ENCODE results near the gene HS2ST1. TPM values are rescaled to one million over a fixed set of nuclear protein-coding genes. Genes with fewer than 3 reads are reported as not detected.

Gene HS2ST1
- total RNA-seq, 1 experiment from 2014 or later = 27.1 TPM

DNA sequence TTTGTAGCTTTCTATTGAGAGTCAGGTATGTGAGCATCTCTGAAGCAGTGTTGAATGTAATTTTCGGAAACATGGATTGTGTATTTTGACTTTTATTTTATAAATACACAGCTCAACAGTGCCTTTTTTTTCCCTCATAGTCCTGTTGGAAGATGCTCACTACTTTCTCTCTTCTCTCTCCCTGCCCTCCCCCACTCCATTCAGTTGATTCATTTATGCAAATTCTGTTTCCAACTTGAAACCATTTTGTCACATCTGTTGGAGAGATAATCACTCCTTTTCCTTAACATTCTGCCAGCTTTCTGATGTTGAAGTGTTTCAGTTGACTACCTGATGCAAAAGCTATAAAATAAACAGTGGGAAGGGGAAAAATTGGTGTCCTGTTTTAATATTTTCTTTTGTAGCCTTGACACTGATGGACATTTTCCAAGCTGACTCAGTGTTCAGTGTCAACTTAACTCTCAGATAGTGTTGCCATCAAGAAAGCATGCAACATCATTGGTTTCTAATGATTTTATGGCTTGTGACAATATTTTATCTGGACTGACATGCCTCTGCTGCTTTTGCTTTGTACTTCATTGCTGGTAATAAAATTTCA lies 194.5 kb downstream of the HS2ST1 start:
- no peak for DNase-seq (ENCODE audit: low spot score)

DNA sequence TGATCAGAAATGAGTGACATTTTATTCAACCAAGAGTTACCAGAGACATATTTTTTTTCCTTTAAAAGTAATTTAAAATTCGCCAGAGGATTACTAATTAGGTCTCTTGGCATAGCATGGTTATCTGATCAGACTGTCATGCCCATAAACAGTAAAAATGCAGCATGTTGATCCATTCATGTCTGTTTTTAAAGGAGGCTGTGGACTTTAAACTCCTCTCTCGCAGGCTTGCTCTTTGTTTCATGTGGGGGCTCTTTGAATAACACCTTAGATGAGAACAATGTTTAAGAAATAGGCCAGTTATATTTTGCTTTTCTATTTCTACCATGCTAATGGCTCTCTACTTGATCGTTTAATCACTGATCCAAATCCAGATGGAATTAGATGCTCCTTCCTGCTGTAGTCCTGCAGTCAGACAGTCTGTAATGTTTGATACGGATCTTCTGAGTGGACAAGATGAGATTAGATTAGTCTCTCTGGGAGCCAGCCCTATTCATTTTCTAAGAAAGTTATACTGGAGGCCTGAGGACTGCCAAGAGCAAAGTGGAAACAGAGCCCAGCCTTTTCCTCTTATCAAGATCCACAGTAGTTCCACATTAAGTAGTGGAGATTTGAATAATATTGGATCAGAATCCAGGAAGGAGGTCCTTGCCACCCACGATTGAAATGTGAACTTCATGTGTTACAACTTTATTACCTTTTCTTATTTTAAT lies 197.4 kb downstream of the HS2ST1 start:
- peak; percentile 44 for DNase-seq (ENCODE audit: low spot score)

DNA sequence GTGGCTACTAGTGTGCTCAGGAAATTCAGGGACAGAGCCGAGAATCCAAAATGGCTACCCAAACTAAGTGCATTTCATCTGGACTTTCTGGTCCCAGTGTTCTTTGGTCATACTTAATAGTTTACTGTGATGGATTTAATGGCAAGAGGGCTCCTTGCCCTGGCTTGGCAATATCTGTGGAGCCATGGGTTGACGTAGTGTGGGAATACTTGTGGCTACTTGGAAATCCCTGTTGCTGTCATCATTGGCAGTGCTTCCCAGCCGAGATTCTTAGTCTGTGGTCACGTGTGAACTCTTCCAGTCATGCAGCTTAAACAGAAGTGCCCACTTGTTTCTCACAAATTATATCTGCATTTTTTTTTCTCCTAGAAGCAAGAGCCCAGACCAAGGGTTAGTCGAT lies 198.9 kb downstream of the HS2ST1 start:
- no peak for DNase-seq (ENCODE audit: low spot score)

DNA sequence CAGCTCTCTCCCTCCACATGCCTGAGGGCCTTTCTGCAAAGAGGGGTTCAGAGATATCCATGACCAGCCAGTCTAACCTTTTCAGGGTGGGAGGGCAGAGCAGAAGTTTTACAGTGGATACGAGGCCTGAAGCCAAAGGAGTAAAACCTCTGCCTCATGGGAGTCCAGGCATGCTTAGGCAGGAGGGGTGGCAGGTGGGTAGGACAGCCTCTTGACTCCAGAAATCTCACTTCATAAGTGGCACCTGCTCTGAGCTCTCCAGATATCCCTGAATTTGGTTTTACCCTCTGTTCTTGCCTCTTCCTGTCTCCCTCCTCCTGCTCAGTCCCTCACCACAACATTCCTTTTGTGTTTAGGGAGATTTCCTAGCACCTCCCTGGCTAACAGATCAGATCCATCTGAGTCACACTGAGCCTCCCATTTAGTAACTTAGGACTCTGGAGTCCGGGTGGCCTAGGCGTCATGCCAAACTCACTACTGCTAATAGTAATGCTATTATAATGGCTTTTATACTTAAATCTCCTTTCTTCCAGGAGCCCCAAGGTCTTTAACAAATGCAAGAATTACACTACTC lies 201.0 kb downstream of the HS2ST1 start:
- DNase-seq (ENCODE audit: low spot score) = no peak

DNA sequence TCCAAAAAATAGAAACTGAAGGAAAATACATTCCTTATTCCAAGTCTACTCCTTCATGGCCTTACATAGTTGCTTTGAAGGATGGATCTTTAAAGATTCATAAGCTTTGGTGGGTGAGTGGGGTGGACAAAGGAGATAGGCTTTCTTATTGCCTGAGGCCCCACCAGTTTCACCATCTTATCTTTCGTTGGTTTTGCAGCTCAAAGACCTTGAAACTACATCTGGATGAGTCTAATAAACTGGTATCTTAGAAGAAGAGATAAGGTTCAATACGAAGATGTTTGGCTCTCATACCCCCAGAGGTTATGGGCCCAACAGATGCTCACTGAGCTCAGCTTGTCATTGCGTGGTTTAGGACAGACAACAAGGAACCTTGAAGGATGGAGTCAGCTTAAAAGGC lies 201.5 kb downstream of the HS2ST1 start:
- no peak for DNase-seq (ENCODE audit: low spot score)

DNA sequence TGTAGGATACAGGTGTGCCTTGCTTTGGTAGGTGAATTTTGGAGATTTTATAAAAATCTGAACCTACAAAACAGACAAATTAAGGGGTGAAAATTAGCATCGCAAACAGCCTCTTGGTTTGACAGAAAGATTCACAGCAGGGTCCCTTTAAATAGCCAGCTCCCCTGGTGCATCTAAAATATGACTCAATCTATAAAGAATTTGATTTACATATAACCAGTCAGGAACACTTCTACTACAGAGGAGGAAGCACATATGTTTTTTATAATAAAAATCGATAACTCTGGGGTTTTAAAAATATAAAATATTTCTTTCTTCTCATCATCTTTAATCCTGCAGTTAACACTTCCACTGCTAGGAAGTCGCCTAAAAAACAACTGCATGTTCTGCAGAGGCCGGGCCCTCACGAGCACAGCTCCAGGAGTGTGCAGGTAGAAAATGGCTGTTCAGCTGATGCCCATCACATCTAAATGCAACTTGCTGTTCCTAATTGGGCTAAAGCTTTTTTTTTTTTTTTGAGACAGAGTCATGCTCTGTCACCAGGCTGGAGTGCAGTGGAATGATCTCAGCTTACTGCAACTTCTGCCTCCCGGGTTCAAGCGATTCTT lies 203.4 kb downstream of the HS2ST1 start:
- no peak for DNase-seq (ENCODE audit: low spot score)

DNA sequence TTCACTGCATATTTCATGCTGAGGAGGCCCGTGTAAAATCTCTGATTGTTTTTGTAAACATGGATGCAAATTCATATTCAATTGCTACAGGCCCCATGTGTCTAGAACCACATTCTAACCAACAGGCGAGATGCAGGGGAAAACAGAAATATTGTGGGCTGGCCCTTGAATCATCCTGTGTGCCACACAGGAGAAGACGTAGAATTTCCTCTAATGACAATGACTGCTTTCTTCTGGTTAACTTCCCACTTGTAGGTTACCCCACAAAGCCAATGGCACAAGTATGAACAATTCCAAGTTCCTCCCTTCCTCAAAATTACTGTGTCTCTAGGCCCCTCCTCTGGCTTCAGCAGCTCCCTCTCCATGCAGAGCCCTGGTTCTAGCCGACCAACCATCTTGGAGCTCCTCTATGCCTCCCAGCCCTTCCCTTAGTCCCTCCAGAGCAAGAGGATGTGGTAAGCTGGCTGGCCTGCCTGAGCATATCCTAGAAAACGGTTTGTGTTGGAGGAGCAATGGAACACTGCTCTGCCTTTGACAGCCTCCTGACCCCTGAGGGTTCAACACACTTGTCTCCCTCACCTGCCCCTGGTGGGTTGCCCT lies 205.2 kb downstream of the HS2ST1 start:
- no peak for DNase-seq (ENCODE audit: low spot score)

DNA sequence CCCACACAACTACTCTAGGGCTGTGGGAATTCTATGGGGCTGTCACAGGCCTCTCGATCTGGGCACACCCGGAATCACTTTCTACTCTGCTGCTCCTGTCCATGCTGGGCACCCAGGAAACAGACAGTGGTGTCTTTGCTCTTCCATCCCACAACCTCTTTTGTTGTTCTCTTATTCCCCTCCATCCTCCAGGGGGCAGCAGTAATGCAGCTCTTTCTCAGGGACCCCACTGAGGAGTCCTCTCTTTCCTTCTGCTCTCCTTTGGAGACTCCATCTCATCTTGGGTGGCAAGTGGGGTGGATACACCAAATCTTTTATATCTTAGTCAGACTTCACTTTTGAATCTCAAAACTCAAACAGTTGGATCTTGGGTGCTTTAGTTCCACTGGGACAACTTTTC lies 206.3 kb downstream of the HS2ST1 start:
- no peak for DNase-seq (ENCODE audit: low spot score)

DNA sequence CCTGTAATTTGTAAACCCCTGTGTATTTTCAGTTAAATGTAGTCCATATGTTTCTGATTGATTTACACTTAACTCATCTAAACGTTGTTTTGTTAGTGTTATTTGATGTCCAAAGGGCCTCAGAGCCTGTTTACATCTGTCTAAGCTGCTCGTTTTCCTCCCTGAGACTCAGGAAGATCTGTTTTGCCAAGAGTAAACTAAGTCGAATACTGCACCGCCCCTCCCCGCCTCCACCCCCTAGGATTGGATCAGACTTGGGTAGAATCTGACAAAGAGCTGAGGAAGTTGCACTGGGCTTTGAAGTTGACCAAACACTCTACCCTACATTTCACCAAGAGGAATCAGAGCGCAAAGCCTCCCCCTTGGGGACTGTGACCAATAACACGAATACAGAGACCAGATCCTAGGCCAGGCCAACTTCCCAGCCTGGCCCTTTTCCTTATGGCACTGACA lies 207.3 kb downstream of the HS2ST1 start:
- no peak for DNase-seq (ENCODE audit: low spot score)

DNA sequence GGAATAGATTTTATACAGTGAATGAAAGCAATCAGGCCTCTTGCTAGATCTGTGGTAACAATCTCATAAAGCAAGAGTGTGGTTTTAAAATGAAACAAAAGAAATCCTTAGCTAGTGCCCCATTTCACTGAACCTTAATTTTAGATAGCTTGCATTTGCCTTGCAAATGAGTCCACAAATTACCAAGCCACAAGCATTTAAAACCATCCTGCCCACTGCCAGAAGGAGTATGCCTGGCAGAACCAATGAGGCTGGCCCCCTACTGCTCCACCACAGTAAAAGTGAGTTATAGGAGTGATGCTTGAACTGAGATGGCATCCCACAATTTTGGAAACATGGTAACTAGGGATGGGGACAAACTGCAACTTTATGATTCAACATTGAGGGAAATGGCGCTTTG lies 207.8 kb downstream of the HS2ST1 start:
- no peak for DNase-seq (ENCODE audit: low spot score)

DNA sequence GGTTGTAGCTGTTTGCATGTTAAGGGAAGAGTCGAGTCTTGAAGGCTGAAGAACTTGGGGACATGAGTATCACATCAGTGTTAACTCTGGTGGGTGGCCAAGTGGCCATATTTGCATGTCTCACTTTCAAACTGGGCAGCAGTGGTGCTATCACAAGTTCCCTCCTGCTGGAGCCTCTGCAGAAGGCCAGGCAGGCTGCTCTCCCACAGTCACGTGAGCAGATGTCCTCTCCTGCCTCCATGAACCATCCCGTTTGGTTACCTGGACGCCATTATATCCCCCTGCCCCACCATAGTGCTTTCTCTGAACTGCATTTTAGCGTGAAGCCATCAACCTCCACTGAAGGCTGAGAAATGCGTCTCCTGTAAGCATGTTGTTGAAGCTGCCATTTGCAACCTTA lies 209.2 kb downstream of the HS2ST1 start:
- no peak for DNase-seq (ENCODE audit: low spot score)

DNA sequence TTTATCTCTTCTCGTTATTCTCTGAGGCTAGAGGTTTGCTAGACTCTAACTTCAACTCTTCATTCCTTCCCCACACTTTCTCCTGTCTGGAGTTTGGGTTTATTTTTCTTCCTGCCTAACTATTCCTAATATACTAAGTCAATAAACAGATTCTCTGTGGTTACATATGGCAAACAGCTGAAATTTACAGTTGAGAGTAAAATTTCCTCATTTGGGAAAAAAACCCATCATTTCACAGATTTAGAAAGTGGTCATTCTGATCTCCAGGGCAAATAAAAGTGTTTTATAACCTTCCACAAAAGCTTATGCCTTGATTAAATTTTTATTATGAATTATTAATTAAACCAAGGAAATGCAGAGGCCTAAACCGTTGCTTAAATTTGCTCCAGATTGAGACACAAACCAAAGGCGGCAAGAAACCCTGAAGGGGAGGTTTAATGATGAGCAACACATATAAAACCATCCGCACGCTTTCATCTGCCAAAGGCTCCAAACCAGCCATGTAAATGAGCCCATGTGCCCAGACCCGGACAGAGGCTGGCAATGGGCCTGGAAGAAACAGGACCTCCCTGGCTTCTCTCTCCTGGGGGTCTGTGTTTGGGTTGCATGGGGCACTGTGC lies 212.6 kb downstream of the HS2ST1 start:
- no peak for DNase-seq (ENCODE audit: low spot score)

DNA sequence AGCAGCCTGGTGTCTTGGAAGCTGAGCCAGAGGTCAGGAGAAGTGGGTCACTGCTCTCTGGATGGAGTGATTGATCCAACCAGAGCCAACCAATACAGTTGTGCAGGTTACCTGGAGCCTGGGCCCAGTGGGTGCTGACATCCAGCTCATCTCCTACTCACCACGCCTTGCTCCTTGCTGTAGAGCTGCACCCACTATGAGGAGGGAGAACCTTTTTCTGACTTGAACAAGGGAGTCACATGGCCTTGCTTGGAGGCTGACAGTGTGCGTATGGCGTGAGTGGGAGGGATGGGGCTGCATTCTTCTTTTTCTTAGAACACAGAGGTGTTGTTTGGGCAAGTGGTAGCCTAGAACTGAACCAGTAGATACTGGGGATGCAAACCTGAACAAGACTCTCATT lies 213.1 kb downstream of the HS2ST1 start:
- DNase-seq (ENCODE audit: low spot score) = no peak

DNA sequence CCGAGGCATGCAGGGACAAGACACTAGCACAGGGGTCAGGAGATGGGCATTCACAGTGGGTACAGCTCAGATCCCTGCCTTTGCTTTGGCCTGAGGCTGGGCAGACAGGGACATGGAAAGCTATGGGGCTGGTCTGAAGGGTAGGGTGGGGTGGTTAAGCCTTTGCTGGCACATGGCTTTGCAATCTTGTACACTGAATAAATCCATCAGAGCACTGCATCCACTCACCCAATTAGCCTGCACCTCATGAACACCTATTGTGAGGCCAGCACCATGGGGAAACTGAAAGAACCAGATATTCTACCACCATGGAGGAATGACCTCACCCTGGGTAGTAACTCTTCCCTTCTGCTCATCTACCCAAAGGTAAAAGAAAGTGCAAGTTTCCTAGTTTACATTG lies 214.6 kb downstream of the HS2ST1 start:
- DNase-seq (ENCODE audit: low spot score) = no peak

DNA sequence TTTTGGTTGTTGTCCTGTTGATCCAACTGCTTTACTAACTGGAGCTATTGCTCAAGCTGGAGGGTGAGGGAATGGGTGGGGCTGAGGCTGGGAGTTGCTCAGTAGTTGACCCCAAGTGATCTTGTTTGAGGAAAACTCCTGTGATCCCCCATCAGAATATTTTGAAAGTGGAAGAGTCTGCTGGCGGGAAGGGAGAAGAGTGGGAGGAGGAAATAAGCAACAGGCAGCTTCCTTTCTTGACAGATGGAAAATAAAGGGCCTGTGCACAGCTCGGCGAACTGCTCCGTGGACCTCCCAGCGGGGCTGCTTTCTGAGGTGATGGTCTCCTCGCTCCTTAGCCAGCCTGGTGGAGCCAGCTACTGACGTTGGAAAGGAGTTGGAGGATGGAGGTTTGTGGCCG lies 215.2 kb downstream of the HS2ST1 start:
- DNase-seq (ENCODE audit: low spot score) = no peak

DNA sequence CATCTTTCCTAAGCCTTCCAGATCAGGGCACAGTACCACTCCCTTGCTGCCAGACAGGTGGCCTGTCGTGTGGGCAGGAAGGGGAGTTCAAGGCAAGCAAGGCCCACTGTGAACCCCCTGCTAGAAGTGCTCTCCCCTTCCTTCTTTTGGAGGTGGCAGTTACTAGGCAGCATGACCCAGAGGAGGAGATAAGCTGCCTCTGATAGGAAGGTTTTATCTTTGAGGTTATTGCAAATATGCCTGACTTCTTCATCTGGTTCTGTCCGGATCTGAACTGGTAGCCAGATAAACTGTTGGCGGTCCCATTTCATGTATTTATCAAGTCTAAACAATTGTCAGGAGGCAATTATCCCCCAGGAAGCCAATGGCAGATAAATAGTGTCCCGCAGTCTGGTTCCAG lies 216.0 kb downstream of the HS2ST1 start:
- no peak for DNase-seq (ENCODE audit: low spot score)

DNA sequence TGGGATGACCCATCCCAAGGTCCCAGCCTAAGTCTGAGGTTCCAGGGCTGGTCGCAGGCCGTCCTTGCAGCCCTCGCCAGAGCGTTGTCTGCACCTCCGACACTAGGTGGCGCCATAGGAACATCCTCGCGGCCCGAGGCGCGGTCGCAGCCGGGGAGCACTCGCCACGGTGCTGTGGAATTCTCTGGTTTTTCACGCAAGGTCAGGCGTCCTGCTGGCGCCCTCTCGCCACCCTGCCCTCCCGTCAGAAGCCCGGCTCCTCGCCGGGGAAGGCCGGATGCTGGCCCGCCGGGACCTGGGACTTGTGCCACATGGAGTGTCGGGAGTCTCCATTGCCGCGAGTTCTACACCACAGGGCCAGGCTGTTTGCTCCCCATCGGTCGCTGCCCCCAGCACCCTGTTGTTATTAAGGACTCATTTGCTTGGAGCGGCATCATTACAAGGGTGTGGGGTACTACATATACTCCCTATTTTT lies 217.4 kb downstream of the HS2ST1 start:
- peak; percentile 65 for DNase-seq (ENCODE audit: low spot score)

DNA sequence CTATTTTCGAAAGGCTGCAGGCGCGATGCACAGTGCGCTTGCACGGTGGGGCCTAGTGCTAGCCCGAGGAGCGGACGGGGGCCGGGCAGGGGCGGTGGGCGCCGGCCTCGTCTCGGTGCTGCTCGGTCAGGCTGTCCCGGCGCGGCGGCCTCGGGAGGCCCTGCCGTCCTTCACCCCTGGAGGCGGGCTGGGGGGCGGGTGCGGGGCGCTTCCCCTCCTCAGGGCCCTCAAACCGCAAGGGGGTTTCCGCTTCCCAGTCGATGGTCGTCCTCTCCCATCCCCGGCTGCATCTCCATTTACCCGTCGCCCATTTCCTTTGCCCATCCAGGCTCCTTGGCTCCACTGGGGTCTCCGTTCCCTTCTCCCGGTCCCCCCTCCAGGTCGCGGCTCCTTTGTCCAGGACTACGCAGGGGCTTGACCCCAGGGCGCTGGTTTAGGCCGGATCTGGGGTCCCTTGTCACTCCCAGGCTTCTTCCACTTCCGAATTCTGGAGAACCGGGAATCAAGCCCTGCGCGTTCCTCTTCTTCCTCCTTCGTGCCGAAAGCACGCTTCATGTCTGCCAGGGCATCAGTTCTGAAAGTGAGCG lies 217.9 kb downstream of the HS2ST1 start:
- DNase-seq (ENCODE audit: low spot score) = no peak

DNA sequence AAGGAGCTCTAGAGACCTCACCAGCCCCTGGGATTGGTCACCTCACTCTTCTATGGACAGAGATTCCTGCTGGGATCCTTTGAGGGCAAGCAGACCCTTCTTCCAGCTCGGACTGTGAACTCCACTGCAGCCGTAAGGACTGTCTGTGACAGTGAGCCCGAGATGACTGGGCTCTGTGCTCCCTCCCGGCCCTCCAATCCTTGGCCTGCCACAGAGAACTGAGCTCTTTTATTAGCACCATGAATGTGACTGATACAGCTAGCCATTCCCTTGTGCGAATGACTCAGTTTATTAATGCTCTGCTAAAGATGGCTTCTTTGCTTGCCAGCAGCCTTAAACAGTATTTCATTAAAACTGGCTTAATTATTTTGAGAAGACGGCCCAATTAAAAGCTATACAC lies 219.6 kb downstream of the HS2ST1 start:
- DNase-seq (ENCODE audit: low spot score) = no peak

DNA sequence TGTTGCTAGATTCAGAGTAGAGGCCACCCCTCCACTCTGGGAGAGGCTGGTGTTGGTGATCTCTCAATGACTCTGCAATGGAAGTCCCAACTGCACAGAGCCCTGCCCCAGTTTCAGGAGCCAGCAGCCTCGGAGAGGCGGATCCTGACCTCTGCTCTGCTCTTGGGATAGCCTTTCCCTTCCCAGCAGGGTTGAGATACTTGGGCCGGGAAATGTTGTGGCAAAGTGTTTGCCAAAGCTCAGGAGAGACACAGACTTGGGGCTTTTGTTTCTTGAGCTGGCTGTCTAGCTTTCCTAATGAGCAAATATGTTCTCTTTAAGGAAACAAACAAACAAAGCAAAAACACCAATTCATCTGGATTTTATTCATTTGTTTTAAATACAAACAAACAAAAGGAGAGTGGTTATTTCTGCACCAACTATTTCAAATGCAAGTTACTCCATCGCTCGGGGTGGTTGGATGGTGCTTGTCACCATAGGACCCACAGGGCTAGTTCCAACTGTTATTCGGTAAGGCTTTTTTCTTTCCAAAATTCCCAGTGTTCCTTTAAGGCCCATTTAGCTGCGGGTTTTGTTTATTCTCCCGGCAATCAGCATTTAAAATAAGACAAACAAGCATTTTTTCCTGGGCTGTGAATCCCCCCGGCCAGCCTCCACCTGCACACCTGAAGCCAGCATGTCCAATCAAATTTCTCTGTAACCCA lies 220.3 kb downstream of the HS2ST1 start:
- DNase-seq (ENCODE audit: low spot score) = peak; percentile 36

DNA sequence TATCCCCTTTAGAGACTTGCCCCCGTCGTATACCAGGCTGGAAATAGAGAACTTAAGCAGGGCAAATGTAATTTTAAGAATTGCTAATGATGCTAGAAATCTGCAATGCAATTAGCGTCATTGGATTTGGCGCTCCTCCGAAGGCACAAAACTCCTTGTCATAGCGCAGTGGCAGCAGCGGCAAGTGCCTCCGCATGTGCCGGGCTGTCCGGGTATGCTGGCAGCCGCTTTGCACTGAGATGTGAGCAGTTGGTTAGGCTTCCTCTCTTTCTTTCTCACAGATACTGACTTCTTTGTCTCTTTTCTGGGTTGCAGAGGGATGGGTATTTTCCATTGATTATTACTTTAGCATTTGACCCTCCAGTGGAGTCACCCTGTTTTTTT lies 220.9 kb downstream of the HS2ST1 start:
- no peak for DNase-seq (ENCODE audit: low spot score)
